GM18858 (cell line): Measurements from ENCODE around the gene SPATA32.
A peak's percentile ranks its signal among the peaks of the same experiment; 100 is the strongest.
"Not testable (repeated sequence)": the region's sequence is repeated elsewhere in the genome, so short reads cannot be mapped to it uniquely, and the experiment has no call there.

ENCODE experiments used
- ATAC-seq: cut with Tn5 transposase; IDR thresholded peaks from one replicate; pipeline ENCODE4 v1.9.1; 2021; ENCODE audit not compliant: unreplicated experiment

SPATA32 gene

GRCh38 chr17:45261577-45262515 lies at the start of gene SPATA32:
TSS of gene SPATA32 (minus strand) at chr17:45262094. CDS start at chr17:45262016, 78 bp downstream.
- ATAC-seq, result no peak

GRCh38 chr17:45311401-45311759 lies 49.5 kb upstream of the SPATA32 start:
- no peak for ATAC-seq

GRCh38 chr17:45310380-45311324 lies 48.8 kb upstream of the SPATA32 start:
- no peak for ATAC-seq

GRCh38 chr17:45309400-45309799 lies 47.5 kb upstream of the SPATA32 start:
- ATAC-seq, result no peak

- ATAC-seq, result no peak
Measured at GRCh38 chr17:45308840-45309239, 46.9 kb upstream of the SPATA32 start.

- ATAC-seq, result no peak
Measured at GRCh38 chr17:45308016-45308365, 46.1 kb upstream of the SPATA32 start.

GRCh38 chr17:45307290-45308015 lies 45.6 kb upstream of the SPATA32 start:
- ATAC-seq, result peak; percentile 37

- ATAC-seq, result no peak
Measured at GRCh38 chr17:45306623-45307022, 44.7 kb upstream of the SPATA32 start.

- ATAC-seq, result no peak
Measured at GRCh38 chr17:45306094-45306493, 44.2 kb upstream of the SPATA32 start.

GRCh38 chr17:45305530-45306087 lies 43.7 kb upstream of the SPATA32 start:
- no peak for ATAC-seq

GRCh38 chr17:45302649-45303173 lies 40.8 kb upstream of the SPATA32 start:
- no peak for ATAC-seq

GRCh38 chr17:45302220-45302619 lies 40.3 kb upstream of the SPATA32 start:
- ATAC-seq, result not testable (repeated sequence)

- no peak for ATAC-seq
Measured at GRCh38 chr17:45301674-45302073, 39.8 kb upstream of the SPATA32 start.

GRCh38 chr17:45300060-45300751 lies 38.3 kb upstream of the SPATA32 start:
- no peak for ATAC-seq

- no peak for ATAC-seq
Measured at GRCh38 chr17:45299361-45299760, 37.5 kb upstream of the SPATA32 start.

GRCh38 chr17:45298546-45299285 lies 36.8 kb upstream of the SPATA32 start:
- ATAC-seq, result no peak

GRCh38 chr17:45296833-45297124 lies 34.9 kb upstream of the SPATA32 start:
- ATAC-seq, result no peak

- ATAC-seq, result no peak
Measured at GRCh38 chr17:45296003-45296832, 34.3 kb upstream of the SPATA32 start.

- ATAC-seq, result no peak
Measured at GRCh38 chr17:45294506-45294905, 32.6 kb upstream of the SPATA32 start.
